ENCODE measurements around the gene SWT1. TPM values are rescaled to one million over a fixed set of nuclear protein-coding genes. Genes with fewer than 3 reads are reported as not detected.
"Not testable (repeated sequence)": the region's sequence is repeated elsewhere in the genome, so short reads cannot be mapped to it uniquely, and the experiment has no call there.

SWT1 gene
- polyA plus RNA-seq, 4 donors, result 7.9 to 10.3 (median 8.9) TPM

- DNase-seq (ENCODE audit: low read depth in 4 of 4, low spot score in 2 of 4), result no peak
Measured at GRCh38 chr1:185239861-185240260, 82.9 kb downstream of the SWT1 start.

- no peak for DNase-seq (ENCODE audit: low read depth in 4 of 4, low spot score in 2 of 4)
Measured at GRCh38 chr1:185241127-185241526, 84.2 kb downstream of the SWT1 start.

- DNase-seq (ENCODE audit: low read depth in 4 of 4, low spot score in 2 of 4), result no peak
Measured at GRCh38 chr1:185244015-185244747, 87.2 kb downstream of the SWT1 start.

GRCh38 chr1:185245466-185245865 lies 88.5 kb downstream of the SWT1 start:
- DNase-seq (ENCODE audit: low read depth in 4 of 4, low spot score in 2 of 4), result no peak

GRCh38 chr1:185249563-185249962 lies 92.6 kb downstream of the SWT1 start:
- no peak for DNase-seq (ENCODE audit: low read depth in 4 of 4, low spot score in 2 of 4)

GRCh38 chr1:185250063-185250462 lies 93.1 kb downstream of the SWT1 start:
- no peak for DNase-seq (ENCODE audit: low read depth in 4 of 4, low spot score in 2 of 4)

GRCh38 chr1:185251928-185252327 lies 95.0 kb downstream of the SWT1 start:
- DNase-seq (ENCODE audit: low read depth in 4 of 4, low spot score in 2 of 4), result not testable (repeated sequence)

GRCh38 chr1:185252404-185252803 lies 95.4 kb downstream of the SWT1 start:
- DNase-seq (ENCODE audit: low read depth in 4 of 4, low spot score in 2 of 4), result not testable (repeated sequence)

GRCh38 chr1:185255595-185255994 lies 98.6 kb downstream of the SWT1 start:
- DNase-seq (ENCODE audit: low read depth in 4 of 4, low spot score in 2 of 4), result not testable (repeated sequence)

GRCh38 chr1:185257116-185257949 lies 100.4 kb downstream of the SWT1 start:
- not testable (repeated sequence) for DNase-seq (ENCODE audit: low read depth in 4 of 4, low spot score in 2 of 4)

GRCh38 chr1:185257950-185258208 lies 100.9 kb downstream of the SWT1 start:
- DNase-seq (ENCODE audit: low read depth in 4 of 4, low spot score in 2 of 4), result no peak

- DNase-seq (ENCODE audit: low read depth in 4 of 4, low spot score in 2 of 4), result no peak
Measured at GRCh38 chr1:185258676-185259075, 101.7 kb downstream of the SWT1 start.

GRCh38 chr1:185260611-185261010 lies 103.6 kb downstream of the SWT1 start:
- no peak for DNase-seq (ENCODE audit: low read depth in 4 of 4, low spot score in 2 of 4)

GRCh38 chr1:185262151-185262550 lies 105.2 kb downstream of the SWT1 start:
- DNase-seq (ENCODE audit: low read depth in 4 of 4, low spot score in 2 of 4), result no peak

- no peak for DNase-seq (ENCODE audit: low read depth in 4 of 4, low spot score in 2 of 4)
Measured at GRCh38 chr1:185263292-185263691, 106.3 kb downstream of the SWT1 start.

GRCh38 chr1:185263780-185264179 lies 106.8 kb downstream of the SWT1 start:
- no peak for DNase-seq (ENCODE audit: low read depth in 4 of 4, low spot score in 2 of 4)

GRCh38 chr1:185265314-185265713 lies 108.3 kb downstream of the SWT1 start:
- DNase-seq (ENCODE audit: low read depth in 4 of 4, low spot score in 2 of 4), result no peak

GRCh38 chr1:185267301-185267700 lies 110.3 kb downstream of the SWT1 start:
- DNase-seq (ENCODE audit: low read depth in 4 of 4, low spot score in 2 of 4), result no peak

- no peak for DNase-seq (ENCODE audit: low read depth in 4 of 4, low spot score in 2 of 4)
Measured at GRCh38 chr1:185267701-185268100, 110.7 kb downstream of the SWT1 start.

GRCh38 chr1:185268352-185268751 lies 111.4 kb downstream of the SWT1 start:
- no peak for DNase-seq (ENCODE audit: low read depth in 4 of 4, low spot score in 2 of 4)

- DNase-seq (ENCODE audit: low read depth in 4 of 4, low spot score in 2 of 4), result no peak
Measured at GRCh38 chr1:185271921-185272320, 115.0 kb downstream of the SWT1 start.

GRCh38 chr1:185279571-185279970 lies 122.6 kb downstream of the SWT1 start:
- no peak for DNase-seq (ENCODE audit: low read depth in 4 of 4, low spot score in 2 of 4)
